SIG-M5 (cell line): ENCODE measurements around the gene GPSM1.

Source experiments
- DNase-seq: peaks from one replicate; lab custom pipeline; 2025; lab: John Stamatoyannopoulos, UW

Gene GPSM1

GRCh38 chr9:136290508-136291000, 36.8 kb upstream of the GPSM1 start:
- DNase-seq, result no peak

GRCh38 chr9:136291306-136292025, 35.9 kb upstream of the GPSM1 start:
- DNase-seq, result no peak

GRCh38 chr9:136292026-136292538, 35.3 kb upstream of the GPSM1 start:
- no peak for DNase-seq

GRCh38 chr9:136292591-136293448, 34.5 kb upstream of the GPSM1 start:
- DNase-seq, result no peak

- no peak for DNase-seq
Observed at GRCh38 chr9:136293476-136294077, 33.8 kb upstream of the GPSM1 start.

- DNase-seq, result no peak
Observed at GRCh38 chr9:136294437-136294836, 32.9 kb upstream of the GPSM1 start.

- DNase-seq, result no peak
Observed at GRCh38 chr9:136295055-136295454, 32.3 kb upstream of the GPSM1 start.

GRCh38 chr9:136295542-136296433, 31.6 kb upstream of the GPSM1 start:
- no peak for DNase-seq

GRCh38 chr9:136296434-136297015, 30.8 kb upstream of the GPSM1 start:
- no peak for DNase-seq

GRCh38 chr9:136297016-136297691, 30.2 kb upstream of the GPSM1 start:
- no peak for DNase-seq

GRCh38 chr9:136297766-136298735, 29.3 kb upstream of the GPSM1 start:
- DNase-seq, result no peak

- no peak for DNase-seq
Observed at GRCh38 chr9:136299116-136299515, 28.2 kb upstream of the GPSM1 start.

- DNase-seq, result no peak
Observed at GRCh38 chr9:136299541-136299940, 27.8 kb upstream of the GPSM1 start.

- DNase-seq, result no peak
Observed at GRCh38 chr9:136300016-136300545, 27.3 kb upstream of the GPSM1 start.

GRCh38 chr9:136300866-136301265, 26.5 kb upstream of the GPSM1 start:
- DNase-seq, result no peak

- no peak for DNase-seq
Observed at GRCh38 chr9:136302527-136302926, 24.8 kb upstream of the GPSM1 start.

- DNase-seq, result no peak
Observed at GRCh38 chr9:136303066-136303824, 24.1 kb upstream of the GPSM1 start.

- DNase-seq, result no peak
Observed at GRCh38 chr9:136303825-136304416, 23.4 kb upstream of the GPSM1 start, which contains the start of gene CCDC187. CCDC187 (minus strand) TSS chr9:136304094; CDS start chr9:136303830, 264 bp downstream.
